Tibial nerve (tissue), 4 donors: ENCODE data around the gene ZFAND4. TPM values are rescaled to one million over a fixed set of nuclear protein-coding genes. Genes with fewer than 3 reads are reported as not detected.
"Not testable (repeated sequence)": the region's sequence is repeated elsewhere in the genome, so short reads cannot be mapped to it uniquely, and the experiment has no call there.

Experiments
- DNase-seq, 2 donors: peaks; one replicate each; pipeline ENCODE4 v3.0.0-alpha.2; 2019; ENCODE audit warnings: low spot score in 2 of 2
- H3K27ac ChIP-seq, 4 donors: fragments of 200-600 bp; sonication (generic) in 3 of 4; one replicate each; pipeline ENCODE4 v1.5.1; 2017 to 2019; ENCODE audit warnings: mild to moderate bottlenecking in 1 of 4
- H3K27me3 ChIP-seq, 2 donors: fragments of 200-600 bp; sonication (generic) in 1 of 2; one replicate each; pipeline versions ENCODE4 v1.5.1 to v1.6.0; 2017 to 2019
- H3K36me3 ChIP-seq, 3 donors: fragments of 200-600 bp; sonication (generic); one replicate each; pipeline ENCODE4 v1.5.1; 2018 to 2019
- H3K4me1 ChIP-seq, 4 donors: fragments of 200-600 bp; sonication (generic) in 3 of 4; one replicate each; pipeline ENCODE4 v1.5.1; 2017 to 2019
- H3K4me3 ChIP-seq, 4 donors: fragments of 200-600 bp; sonication (generic) in 3 of 4; one replicate each; pipeline ENCODE4 v1.5.1; 2017 to 2019; ENCODE audit warnings: mild to moderate bottlenecking in 1 of 4, moderate library complexity in 1 of 4
- H3K9me3 ChIP-seq, 4 donors: fragments of 200-600 bp; sonication (generic) in 3 of 4; one replicate each; pipeline ENCODE4 v1.5.1; 2017 to 2019
- CTCF ChIP-seq, 5 experiments: fragments of 200-600 bp in 3 of 5; fragments of 450-650 bp in 2 of 5; sonication (generic) in 3 of 5; IDR thresholded peaks; one replicate each; pipeline ENCODE4 v1.5.1; 2016 to 2019; ENCODE audit warnings: antibody characterized with exemption in 5 of 5, mild to moderate bottlenecking in 3 of 5, moderate library complexity in 2 of 5
- EP300 ChIP-seq, 2 donors: sonication (generic); formaldehyde crosslinking; IDR thresholded peaks; one replicate each; pipeline ENCODE4 v1.6.1; 2017; ENCODE audit warnings: antibody characterized with exemption in 2 of 2, mild to moderate bottlenecking in 1 of 2
- POLR2A ChIP-seq, 2 donors: fragments of 450-650 bp; IDR thresholded peaks; one replicate each; pipeline ENCODE4 v1.6.1; 2017; ENCODE audit warnings: antibody characterized with exemption in 2 of 2, mild to moderate bottlenecking in 2 of 2, moderate library complexity in 2 of 2
- WGBS, 2 donors: methylation state at CpG; one replicate each; pipeline ENCODE4 v1.1.5; 2018; 5-methylcytosine and 5-hydroxymethylcytosine counted together
- total RNA-seq, 4 donors: library from RNA; depleted of rRNA; stranded (reverse); fragments of >200 nt; gene quantifications; one replicate each; pipeline ENCODE4 v1.1.0, GENCODE V29; 2016

ZFAND4 gene
- total RNA-seq, 4 donors from 2014 or later = 23.8 to 40.0 (median 32.1) TPM

- no peak overlapping the region for H3K27ac ChIP-seq
- H3K27me3 ChIP-seq = no peaks in the 10 kb centered on the region
- no peak for DNase-seq
- WGBS, 2 donors = 71 to 75% methylated on average over 2 of the region's 2 CpGs
- no peaks in the 10 kb centered on the region for H3K36me3 ChIP-seq
- TF ChIP-seq CTCF (IDR thresholded peaks at IDR 0.05) (no peak), EP300 (IDR thresholded peaks at IDR 0.05) (no peak), POLR2A (IDR thresholded peaks at IDR 0.05) (no peak)
- H3K4me1 ChIP-seq = peaks cover 0 to 14% (median 2%) of the 10 kb centered on the region in 4 donors
- H3K9me3 ChIP-seq = no peaks in the 10 kb centered on the region
- no peak overlapping the region for H3K4me3 ChIP-seq
Measured at GRCh38 chr10:45578384-45578971, 94.1 kb downstream of the ZFAND4 start.

DNA sequence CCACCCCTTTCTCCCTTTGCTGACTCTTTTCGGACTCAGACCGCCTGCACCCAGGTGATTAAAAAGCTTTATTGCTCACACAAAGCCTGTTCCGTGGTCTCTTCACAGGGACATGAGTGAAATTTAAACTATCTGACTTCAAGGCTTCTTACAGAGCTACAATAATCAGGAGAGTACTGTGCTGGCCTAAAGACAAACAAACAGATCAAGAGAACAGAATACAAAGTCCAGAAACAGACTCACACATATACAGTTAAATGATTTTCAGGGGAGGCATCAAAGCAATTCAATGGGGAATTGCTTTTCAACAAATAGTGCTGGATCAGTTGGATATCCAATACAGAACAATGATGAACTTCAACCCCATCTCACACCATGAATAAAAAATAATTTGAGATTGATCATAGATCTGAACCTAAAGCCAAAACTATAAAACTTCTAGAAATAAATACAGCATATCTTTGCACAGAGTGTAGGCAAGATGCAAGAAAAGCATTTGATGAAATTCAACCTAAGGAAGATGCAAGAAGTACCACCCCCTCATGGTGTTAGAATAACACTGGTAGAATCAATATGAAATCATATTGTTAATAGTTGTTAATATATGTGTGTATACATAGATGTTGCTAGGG lies 96.5 kb downstream of the ZFAND4 start:
- Histone ChIP-seq H3K4me1 (peaks cover 0 to 8% (median under 1%) of the 10 kb centered on the region in 4 donors), H3K9me3 (no peaks in the 10 kb centered on the region), H3K36me3 (no peaks in the 10 kb centered on the region), H3K27ac (no peak overlapping the region), H3K27me3 (no peaks in the 10 kb centered on the region), H3K4me3 (no peak overlapping the region)
- WGBS, 2 donors = 80 to 84% methylated on average over 3 of the region's 3 CpGs
- TF ChIP-seq POLR2A (IDR thresholded peaks at IDR 0.05) (no peak), CTCF (IDR thresholded peaks at IDR 0.05) (no peak)
- DNase-seq = no peak

DNA sequence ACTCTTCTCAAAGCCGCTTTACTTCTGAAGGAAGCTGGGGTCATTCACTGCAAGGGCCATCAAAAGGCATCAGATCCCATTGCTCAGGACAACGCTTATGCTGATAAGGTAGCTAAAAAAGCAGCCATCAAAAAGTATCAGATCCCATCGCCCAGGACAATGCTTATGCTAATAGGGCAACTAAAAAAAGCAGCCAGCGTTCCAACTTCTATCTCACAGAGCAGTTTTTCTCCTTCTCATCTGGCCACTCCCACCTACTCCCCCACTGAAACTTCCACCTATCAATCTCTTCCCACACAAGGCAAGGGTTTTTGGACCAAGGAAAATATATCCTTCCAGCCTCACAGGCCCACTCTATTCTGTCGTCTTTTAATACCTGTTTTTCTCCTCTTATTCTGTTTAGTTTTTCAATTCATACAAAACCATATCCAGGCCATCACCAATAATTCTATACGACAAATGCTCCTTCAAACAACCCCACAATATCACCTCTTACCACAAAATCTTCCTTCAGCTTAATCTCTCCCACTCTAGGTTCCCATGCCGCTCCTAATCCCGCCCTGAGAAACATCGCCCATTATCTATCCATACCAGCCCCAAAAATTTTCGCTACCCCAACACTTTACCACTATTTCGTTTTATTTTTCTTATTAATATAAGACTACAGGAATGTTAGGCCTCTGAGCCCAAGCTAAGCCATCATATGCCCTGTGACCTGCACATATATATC lies 97.4 kb downstream of the ZFAND4 start:
- H3K4me3 ChIP-seq, H3K36me3 ChIP-seq, DNase-seq, H3K9me3 ChIP-seq, H3K4me1 ChIP-seq, H3K27me3 ChIP-seq, H3K27ac ChIP-seq: not testable (repeated sequence)
- WGBS, 2 donors = 82 to 84% methylated on average over 11 of the region's 11 CpGs

GRCh38 chr10:45569471-45569870 lies 103.1 kb downstream of the ZFAND4 start:
- no peak overlapping the region for H3K27ac ChIP-seq
- WGBS, 2 donors = 89 to 92% methylated on average over 3 of the region's 3 CpGs

GRCh38 chr10:45566415-45566814 lies 106.2 kb downstream of the ZFAND4 start:
- Histone ChIP-seq H3K9me3 (no peaks in the 10 kb centered on the region), H3K27ac (no peak overlapping the region), H3K4me1 (no peaks in the 10 kb centered on the region), H3K36me3 (no peaks in the 10 kb centered on the region), H3K27me3 (no peaks in the 10 kb centered on the region), H3K4me3 (no peak overlapping the region)
- 90 to 92% methylated on average over 3 of the region's 3 CpGs for WGBS, 2 donors
- DNase-seq = no peak
- no peak for TF ChIP-seq EP300 (IDR thresholded peaks at IDR 0.05)
- no peak for TF ChIP-seq CTCF (IDR thresholded peaks at IDR 0.05)
- TF ChIP-seq POLR2A (IDR thresholded peaks at IDR 0.05) = no peak

More at GRCh38 chr10:45569471-45569870, 103.1 kb downstream of the ZFAND4 start:
- Histone ChIP-seq H3K27me3 (no peaks in the 10 kb centered on the region), H3K4me1 (no peaks in the 10 kb centered on the region), H3K36me3 (no peaks in the 10 kb centered on the region), H3K4me3 (no peak overlapping the region), H3K9me3 (no peaks in the 10 kb centered on the region)
- TF ChIP-seq CTCF (IDR thresholded peaks at IDR 0.05) = no peak
- TF ChIP-seq POLR2A (IDR thresholded peaks at IDR 0.05) = no peak
- TF ChIP-seq EP300 (IDR thresholded peaks at IDR 0.05) = no peak
- DNase-seq = no peak

Other genes with a start within 250 kb of the ZFAND4 start
- gene WASHC2C, start 54.5 kb upstream of the ZFAND4 start, total RNA-seq = 10 to 100 TPM; 36.7 to 41.1 (median 38.0) TPM
- gene AGAP4, start 174.7 kb upstream of the ZFAND4 start, total RNA-seq = 10 to 100 TPM; 12.2 to 31.5 (median 20.9) TPM